CD4-positive, alpha-beta T cell treated with Interleukin-6 at 100 ng/mL for 8 hours (primary cell): Measurements from ENCODE around the gene TMEM19.

Experiments
- DNase-seq: peaks from one replicate; pipeline ENCODE4 v3.0.0-alpha.2; 2020; ENCODE audit warnings: mixed read lengths, low spot score

The TMEM19 gene

DNA sequence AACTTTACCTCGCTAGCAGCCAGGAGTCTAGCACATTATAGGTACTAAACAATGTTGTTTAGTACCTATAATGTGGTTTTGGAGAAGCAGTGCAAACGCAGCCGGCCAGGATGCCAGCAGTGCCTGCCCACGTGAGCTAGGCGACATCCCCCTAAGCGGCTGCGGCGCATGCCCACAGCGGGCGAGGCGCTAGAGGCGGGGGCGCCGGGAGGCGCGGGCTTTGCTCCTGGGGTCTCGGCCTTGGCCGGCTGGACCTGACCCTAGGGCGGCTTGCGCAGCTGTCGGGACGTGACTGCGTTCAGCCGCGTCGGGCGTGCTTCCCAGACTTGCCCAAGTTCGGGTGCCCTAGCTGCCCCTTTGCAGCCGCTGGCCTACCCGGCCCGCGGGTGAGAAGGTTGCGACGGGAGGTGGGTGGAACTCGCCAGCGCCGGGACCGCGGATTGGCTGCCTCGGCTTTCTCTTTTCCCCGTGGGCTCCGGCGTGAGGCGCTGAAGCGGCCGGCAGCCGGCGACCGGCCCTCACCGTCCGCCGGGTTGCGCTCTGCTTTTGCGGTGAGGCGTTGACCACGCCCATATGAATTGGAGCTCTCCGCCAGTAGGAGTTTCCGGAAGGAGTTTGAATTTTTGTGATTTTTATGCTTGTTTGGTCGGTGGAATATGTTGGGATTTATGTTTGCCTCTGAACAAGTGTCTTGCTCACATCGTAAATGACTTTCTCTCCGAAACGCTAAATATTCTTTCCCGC lies at the start of gene TMEM19:
TSS of gene TMEM19 (plus strand) at position 169 of the 744 bp plus-strand sequence. CDS start 599 bp downstream, outside the sequence.
- DNase-seq, result peak; percentile 77

DNA sequence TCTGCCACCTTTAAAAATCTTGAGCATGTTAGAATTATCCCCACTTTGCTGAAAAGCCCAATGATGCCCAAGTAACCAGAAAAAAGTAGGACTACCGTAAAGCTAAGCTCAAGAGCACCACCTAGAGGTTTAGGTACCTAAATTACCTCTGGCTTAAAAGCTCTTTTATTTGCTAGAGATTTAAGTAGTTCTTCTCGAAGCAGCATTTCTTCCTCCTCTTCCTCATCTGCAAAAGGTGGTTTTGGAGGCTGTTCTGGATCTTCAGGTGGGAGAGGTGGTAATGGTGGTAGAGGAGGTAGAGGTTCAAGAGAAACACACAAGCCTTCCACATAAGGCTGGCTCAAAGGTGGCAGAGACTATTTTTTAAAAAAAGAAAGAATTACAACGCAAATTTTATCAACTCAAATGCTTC lies 49.2 kb upstream of the TMEM19 start:
- peak; percentile 42 for DNase-seq

DNA sequence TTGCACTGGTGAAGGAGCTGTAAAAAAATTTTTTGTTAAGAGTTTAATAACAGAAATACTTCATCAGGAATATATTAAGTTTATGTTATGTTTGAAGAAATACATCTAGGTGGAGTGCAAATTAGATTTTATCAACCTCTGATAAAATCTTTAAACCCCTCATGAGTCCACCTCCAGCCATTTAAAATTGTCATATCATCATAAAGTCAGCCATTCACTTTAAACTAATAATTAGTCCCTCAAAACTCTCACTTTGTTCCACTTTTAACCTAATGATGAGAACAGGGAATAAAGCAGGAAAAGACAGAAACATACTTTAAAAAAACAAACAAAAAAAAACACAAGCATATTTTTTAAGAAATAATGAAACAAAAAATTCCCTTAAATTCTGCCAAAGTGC lies 47.4 kb upstream of the TMEM19 start:
- no peak for DNase-seq

DNA sequence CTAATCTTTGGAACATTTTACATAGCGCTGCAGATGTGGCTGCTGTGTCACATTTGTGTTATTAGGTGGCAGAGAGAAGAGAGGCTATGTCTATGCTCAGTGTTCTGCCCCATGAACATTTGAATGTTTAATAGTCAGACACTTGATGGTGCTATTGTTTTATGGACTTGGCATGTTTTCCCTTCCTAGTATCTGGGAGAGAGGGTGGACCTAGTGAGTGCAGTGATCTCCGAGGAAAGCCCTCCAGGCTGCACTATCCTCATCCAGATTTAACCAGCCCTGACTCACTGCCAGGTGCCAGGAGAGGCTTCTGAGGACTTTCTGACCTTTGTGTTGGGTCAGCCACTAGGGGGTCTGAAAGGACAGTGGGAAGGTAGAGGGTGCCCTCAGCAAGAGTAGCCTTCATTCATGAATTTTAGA lies 46.5 kb upstream of the TMEM19 start:
- DNase-seq, result no peak

DNA sequence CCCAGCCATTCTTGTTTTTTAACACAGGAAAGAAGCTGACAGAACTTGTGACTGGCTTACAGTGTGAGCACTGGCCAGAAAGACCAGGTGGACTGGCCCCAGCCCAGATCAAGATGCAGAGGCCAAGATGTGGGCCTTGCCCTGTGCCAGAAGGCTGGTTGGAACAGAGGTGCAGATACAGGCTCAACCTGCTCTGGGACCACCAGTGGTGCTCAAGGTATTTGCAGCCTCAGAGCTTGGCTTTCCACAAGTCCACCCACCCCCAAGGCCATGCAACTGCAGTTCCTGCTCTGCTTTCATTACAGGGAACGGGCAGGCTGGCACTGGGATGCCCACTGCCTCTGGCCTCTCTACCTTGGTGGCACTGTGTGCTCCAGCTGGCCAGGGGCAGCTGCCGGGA lies 45.6 kb upstream of the TMEM19 start:
- DNase-seq, result no peak

DNA sequence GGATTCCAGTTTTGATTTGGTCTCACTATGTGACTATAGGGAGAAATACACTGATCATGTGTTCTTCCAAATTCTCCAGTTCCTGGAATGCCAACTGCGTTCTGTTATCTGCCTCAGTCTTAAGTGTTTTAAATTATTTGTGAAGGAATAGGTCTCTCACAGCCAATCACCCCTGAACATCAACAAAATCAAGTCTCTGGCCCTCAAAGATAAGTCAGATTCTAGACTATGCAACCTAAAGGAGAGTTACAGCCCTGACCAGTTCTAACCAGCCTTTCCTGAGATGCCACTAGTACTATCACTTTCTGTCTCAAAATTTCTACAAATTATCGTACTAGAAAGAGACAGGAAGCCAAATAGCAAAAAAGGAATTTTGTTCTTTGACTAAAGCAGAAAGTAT lies 44.5 kb upstream of the TMEM19 start:
- DNase-seq, result no peak

DNA sequence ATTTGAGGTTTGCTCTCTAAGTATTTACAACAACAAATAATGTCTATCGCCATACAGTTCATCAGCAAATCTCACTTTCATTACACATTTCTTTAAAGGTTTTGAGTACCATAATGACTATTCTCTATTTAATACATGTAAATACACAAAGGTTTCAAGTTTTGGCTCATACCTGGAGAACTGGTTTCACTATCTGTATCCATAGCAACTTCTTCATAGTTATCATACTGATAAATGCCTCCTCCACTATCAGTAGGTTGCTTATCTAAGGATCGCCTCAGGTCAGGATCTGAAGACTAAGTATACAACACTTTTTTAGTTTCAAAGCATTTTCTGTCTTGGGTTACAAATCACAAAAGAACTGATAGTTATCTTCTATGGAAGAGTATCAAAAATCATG lies 43.6 kb upstream of the TMEM19 start:
- DNase-seq, result no peak

DNA sequence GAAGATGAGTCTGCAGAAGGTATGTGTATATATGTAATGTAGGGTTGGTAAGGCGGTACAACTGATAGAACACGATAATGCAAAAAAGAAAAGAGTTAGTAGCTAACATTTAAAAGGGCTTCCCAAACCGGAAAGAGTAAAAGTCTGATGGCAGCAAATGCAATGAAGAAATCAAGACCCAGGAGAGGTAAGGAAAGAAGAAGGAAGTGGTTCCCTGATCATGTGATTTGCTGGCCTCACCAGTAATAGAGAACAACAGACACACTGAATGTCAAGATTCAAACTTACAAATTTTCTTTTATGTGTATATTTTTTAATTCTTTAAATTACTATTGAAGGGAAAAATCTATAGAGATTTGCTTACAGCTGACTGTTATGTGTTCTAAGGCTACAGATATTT lies 40.6 kb upstream of the TMEM19 start:
- no peak for DNase-seq

DNA sequence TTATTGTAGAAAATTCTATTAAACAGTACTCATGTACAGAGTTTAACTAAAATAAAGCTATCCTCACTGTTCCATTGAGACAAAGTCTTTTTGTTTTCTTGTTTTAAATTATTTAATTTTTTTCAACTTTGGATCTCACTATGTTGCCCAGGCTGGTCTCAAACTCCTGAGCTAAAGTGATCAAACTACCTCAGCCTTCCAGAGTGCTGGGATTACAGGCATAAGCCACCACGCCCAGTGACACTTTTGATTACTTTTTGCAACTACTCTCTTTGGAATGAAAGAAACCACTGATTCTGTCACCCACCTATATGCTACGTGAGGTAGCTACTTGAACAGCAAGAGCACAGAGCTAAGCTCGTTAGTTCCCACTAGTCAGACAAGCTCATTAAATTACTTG lies 39.4 kb upstream of the TMEM19 start:
- no peak for DNase-seq

DNA sequence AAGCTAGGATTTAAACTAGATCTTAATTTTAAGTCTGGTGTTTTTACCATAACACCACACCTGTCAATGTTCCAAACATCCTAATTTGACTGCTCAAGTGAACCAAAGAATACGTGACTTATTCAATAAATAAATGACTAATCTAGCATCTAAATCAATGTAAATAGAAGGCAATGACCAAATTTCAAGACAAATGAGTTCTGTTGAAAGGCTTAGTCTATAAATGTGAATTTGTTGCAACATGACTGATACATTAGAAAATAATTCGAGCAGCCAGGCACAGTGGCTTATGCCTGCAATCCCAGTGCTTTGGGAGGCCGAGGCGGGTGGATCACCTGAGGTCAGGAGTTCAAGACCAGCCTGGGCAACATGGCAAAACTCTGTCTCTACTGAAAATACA lies 37.3 kb upstream of the TMEM19 start:
- DNase-seq, result no peak

DNA sequence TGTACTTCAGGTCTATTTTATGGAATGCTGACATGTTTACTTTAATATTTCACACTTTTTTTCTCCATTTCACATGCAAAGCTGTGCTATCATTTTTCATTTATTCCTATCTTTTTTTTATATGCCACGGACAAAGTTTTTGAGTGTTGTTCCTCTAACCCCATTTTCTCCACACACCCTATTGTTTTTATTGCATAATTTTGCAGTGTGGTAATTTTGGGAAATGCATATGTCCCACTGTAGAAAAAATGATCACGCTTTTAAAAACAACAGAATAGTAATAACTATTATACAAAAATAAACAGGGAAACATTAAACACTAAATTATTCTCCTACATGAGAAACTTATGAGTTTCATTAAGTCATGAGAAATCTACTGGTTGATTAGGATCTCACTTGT lies 36.5 kb upstream of the TMEM19 start:
- no peak for DNase-seq

DNA sequence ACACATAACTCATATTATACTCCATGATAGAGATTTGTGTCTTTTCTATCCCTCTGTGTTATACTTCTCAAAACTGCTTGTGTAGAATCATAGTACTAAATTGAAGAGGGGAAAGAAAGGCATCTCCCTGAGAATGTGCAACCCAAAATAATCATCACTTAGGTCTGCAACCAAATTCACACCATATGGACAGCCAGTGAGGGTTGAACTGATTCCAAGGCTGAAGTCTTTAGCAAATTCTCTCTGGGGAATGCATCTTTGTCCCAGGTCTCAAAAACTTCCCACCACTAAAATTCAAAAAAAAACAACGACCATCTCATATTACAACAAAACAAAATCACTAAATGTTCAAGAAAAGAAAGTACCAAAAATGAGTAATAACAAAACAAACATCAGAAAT lies 33.2 kb upstream of the TMEM19 start:
- no peak for DNase-seq

DNA sequence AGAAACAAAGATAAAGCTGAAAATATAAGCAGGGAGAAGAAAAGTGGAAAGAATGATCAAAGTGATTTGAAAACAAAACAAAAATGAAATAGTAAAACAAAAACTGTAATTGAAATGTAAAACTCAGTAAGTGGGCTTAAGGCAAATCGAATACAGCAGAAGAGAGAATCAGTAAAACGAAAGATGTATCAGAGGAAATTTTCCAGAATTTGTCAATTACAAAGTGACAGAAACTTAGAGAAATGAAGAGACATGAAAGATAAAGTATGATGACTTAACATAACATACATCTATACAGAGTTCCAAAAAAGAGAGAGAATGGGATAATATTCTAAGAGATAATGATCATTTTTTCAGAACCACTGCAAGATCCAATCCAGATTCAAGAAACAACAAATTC lies 32.7 kb upstream of the TMEM19 start:
- no peak for DNase-seq

DNA sequence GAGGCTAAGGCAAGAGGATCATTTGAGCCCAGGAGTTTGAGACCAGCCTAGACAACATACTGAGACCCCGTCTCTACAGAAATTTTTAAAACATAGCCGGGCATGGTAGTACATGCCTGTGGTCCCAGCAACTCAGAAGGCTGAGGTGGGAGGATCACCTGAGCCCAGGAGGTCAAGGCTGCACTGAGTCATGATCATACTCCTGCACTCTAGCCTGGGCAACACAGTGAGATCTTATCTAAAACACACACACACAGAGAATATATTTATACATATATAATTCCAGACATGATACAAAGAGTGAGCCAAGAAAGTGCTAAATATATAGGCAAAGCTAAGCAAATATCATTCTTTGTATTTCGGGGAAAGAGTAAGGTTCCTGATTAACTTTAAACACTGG lies 31.7 kb upstream of the TMEM19 start:
- no peak for DNase-seq

DNA sequence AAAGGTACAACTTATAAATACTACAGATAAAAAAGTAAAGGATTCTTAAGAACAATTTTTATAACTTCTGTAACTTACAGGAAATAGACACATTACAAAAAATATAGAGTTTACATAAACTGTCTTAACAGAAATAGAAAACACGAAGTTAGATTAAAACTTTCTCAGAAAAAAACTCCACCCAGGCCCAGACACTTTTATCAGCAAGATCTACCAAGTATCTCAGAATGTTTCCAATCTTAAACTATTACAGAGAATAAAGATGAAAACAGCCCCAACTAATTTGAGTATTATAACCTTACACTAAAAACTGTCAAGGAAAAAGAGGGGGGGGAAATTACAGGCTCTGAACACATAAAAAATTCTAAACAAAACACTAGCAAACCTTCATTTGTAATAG lies 30.4 kb upstream of the TMEM19 start:
- no peak for DNase-seq

DNA sequence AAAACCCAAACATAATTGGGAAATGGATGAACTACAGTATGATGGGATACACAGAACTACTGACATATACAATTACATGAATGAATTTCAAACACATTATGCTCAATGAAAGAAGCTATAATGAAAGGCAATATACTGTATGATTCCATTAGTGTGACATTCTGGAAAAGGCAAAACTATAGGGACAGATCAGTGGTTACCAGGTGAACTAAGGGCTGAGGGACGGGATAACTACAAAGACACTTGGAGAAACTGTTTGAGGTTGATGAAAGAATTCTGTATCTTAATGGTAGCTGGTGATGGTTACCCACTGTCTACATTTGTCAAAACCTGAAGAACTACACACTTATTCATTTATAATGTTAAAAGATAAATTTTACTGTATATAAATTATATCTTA lies 30.0 kb upstream of the TMEM19 start:
- no peak for DNase-seq

DNA sequence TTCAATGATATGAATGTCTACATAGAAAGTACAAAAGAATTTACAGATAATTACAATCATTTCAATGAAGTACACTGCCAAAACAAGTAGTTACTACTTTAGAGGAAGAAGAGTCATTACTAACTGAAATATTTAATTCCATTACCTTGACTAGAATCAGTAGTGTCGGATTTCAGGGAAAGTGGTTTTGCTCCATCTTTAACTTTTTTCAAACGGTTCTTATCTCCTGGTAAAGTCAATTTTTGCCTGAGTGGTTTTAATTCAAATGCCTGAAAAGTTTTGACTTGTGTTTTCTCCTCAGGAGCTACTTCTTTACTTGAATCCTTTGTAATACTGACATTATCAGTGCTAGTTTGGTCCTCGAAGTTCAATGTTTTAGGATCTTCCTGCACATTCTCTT lies 29.1 kb upstream of the TMEM19 start:
- DNase-seq, result no peak

DNA sequence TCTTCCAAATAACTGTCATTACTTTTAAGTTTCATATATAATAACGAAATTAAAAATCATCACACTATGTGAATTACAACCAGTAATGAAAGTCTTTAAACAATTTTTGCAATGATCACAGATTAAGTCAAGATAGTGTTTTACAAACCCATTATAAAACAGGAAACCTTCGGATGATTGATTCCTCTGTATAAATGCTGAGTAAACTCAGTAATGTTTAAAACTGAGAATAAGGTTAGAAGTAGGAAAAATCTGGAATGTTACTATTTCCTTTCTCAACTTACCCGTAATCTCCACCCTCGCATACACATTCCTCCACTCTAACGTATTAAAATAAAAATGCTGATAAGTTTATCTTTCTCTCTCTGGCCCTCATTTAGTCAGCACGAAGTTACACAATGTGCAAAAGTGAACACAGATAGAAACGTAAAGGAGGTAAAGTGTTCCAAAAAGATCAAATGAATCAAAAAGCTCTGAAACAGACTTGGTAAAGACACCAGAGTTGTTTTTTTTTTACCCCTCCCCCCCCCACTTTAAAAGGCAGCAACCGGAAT lies 23.8 kb upstream of the TMEM19 start:
- no peak for DNase-seq

DNA sequence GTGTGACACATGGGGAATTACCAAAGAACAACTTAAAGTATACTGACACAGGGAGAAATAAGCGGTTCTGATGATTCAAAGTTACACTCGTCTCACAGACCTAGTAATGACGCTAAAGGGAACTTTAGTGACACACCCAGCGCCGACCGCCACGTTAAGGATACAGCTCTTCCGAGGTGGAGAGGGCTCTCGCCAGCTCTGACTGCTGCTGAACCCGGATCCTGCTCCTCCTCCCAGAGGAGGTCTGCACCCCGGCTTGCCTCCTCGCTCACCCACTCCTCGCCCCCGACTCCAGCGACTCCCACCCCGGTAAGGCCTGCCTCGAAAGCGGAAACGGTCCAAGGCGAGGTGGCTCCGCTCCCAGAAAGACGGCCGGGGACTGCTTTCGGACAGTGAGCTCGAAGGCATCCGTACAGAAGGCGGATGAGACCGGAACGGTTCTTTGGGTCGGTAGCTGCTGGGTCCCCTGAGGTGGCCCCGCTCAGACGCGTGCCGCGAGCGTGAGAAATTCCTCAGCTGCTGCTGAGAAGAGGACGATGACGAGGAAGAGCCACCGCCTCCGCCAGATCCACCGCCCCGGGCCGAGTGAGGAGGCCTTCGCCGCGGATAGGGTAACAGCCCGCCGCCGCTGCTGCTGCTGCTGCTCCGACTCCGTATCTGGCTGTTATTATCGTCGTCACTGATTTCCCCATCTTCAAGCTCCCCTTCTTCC lies 22.9 kb upstream of the TMEM19 start:
- peak; percentile 42 for DNase-seq

DNA sequence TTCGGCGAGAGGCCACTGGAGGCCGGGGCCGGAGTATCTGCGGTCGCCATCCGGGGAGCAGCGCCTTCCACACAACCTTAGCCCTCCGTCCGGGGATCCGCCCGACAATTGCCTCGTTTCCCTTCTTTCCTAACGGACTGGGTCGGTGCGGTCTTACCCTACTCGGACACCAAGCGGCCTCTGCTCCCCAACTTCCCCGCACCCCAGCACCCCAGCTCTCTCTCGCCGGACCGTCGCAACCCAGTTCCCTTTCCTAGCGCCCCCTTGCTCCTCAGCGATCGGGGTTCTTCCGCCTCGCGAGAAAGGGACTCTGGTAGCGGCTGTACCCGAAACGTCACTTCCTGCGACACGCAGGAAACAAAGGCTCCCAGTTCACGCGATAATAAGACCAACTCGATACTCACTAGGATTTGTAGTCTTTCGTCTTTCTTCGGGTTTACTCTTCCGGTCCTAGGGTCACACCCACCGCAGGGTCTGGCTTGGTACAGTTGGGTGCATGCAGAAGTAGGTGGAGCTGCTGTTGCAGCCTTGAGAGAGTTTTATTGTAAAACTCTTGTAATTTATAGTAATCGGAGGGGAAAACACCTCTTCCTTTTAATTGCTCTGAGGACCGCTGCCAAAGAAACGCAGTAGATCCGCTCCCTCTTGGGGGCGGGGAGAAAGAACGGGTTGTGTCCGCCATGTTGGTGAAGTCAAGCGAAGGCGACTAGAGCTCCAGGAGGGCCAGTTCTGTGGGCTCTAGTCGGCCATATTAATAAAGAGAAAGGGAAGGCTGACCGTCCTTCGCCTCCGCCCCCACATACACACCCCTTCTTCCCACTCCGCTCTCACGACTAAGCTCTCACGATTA lies 22.1 kb upstream of the TMEM19 start, which contains the start of the genes THAP2 and ZFC3H1:
TSS of gene THAP2 (plus strand) at position 741 of the 850 bp plus-strand sequence. CDS start 209 bp downstream, outside the sequence.
TSS of gene ZFC3H1 (minus strand) at position 288 of the 850 bp plus-strand sequence. CDS start at position 50, 238 bp downstream.
- DNase-seq, result peak; percentile 96

DNA sequence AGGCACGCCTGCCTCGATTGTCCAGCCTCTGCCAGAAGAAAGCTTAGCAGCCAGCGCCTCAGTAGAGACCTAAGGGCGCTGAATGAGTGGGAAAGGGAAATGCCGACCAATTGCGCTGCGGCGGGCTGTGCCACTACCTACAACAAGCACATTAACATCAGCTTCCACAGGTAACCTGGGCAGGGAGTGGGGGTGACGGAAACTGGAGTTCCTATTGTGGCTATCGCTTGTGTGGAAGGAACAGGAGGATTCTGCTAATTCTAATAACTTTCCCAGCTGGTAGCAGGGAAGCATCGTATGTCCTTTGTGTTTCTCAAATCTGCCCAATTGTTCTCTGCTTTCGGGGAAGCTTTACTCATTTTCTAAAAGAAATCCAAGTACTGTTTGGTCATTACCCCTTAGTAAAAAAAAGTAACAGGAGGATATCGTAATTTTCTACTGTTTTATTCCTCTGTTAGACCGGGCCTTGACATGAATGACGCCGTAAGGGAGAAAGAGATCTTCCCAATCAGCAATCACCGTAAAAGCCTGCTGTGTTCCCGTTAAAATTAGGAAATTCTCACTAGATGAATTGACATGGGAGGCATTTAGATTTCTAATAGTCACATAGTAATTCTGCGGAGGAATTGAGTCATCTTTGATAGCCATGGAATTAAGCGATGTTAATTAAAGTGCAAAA lies 21.3 kb upstream of the TMEM19 start:
- DNase-seq, result no peak

DNA sequence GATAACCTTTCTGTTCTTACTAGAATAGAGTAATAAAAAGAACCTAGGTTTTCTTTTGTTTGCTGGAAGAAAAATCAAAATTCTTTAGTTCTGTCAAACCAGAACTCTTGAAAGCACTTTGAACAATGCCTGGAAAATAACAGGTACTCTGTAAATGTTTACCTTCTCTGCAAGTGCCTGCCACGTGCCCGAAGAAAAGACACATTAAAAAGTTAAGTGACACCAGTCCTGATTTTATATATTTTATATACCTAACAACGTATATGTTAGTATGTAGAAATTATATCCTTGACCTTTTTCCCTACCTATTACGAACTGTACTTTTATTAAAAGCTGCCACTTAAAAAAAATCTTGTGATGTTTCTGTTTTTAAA lies 20.8 kb upstream of the TMEM19 start:
- no peak for DNase-seq
